ENCODE results near the gene KRTAP5-3. TPM values are rescaled to one million over a fixed set of nuclear protein-coding genes. Genes with fewer than 3 reads are reported as not detected.
A peak's percentile ranks its signal among the peaks of the same experiment; 100 is the strongest.

KRTAP5-3 gene
- total and polyA plus RNA-seq, 9 of the 15 experiments (the other 6 are each of a cell fraction or from before 2014, with no cell fraction given) = not detected

DNA sequence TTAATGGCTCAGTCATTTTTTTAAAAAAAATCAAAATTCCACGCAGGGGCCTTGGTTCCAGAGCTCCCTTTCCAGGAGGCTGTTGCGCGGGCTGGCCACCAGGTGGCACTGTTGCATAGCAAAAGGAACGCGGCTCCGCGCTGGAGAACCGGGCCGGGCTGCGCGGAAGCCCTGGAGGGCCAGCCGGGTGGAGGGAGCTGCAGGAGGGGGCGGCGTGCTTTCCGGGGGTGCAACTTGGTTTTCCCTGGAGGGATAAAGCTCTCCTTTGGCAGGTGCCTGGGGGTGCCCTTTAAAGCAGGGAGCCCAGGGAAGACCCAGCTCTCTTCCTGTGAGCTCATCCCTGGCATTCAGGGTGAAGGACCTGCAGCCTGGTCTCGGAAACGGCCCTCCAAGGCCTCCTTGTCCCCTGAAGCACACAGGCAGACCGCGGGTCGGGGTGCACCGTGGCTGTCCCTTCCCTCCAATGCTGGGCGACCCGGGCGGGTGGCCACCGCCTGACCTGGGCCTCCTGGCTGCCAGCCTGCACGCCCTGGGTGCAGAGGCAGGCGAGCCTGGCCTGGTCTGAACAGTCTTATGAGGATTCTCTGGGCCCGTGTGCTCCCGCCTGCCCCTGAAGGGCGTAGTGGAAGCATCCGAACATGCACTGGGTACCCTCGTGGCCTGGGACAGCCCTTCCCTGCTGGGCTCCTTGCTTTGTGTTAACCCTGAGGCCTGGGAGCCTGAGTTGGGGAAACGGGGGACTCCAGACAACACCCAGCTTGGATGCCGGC, 44.7 kb upstream of the KRTAP5-3 start:
- no peak overlapping the region for H3K4me3 ChIP-seq
- no peak overlapping the region for H3K9ac ChIP-seq (ENCODE audit: insufficient read depth in 1 of 2, low read depth in 2 of 2, low read length in 2 of 2)
- H3K79me2 ChIP-seq (ENCODE audit: control insufficient read depth, insufficient read depth, low read length) = no peaks in the 10 kb centered on the region
- H3K4me2 ChIP-seq (ENCODE audit: insufficient read depth, low read length) = no peak overlapping the region
- H3K9me1 ChIP-seq (ENCODE audit: control insufficient read depth, insufficient read depth, low read length) = no peaks in the 10 kb centered on the region
- in situ Hi-C loops (cut with MboI) (no loop called here), intact Hi-C loops (cut with micrococcal nuclease) (loop anchor here (1.0 to 5.0 kb wide), 3 partner anchors 39 to 229 kb away; no protein-coding TSS in a partner anchor)
- POLR2A ChIA-PET = interaction anchor here (0.6 to 1.3 kb wide), 5 partner anchors 32 to 181 kb away, joined by 3 to 5 read pairs (median 3); partner anchors contain the start of gene SYT8
- 1% methylated on average over 34 of the region's 34 CpGs for WGBS (ENCODE audit: insufficient coverage, low coverage, missing lambda C conversion rate)
- ATAC-seq = peak; percentile 96
- no peak overlapping the region for H2AFZ ChIP-seq (ENCODE audit: low read depth, low read length)
- no TSS peak for BruUV-seq (replicated peaks)
- H3K27ac ChIP-seq (ENCODE audit: extremely low read depth, low read depth, low read length) = no peak overlapping the region
- CTCF ChIA-PET (ENCODE audit: low intra/inter-chr PET ratio) = interaction anchor here (0.6 to 2.0 kb wide), 9 partner anchors 13 to 499 kb away, joined by 3 to 15 read pairs (median 4); no protein-coding TSS in a partner anchor
- DNase-seq (ENCODE audit: extremely low read depth in 1 of 4, low spot score in 3 of 4) = peak; percentile 72 to 91 (median 88)
- peaks cover 34 to 89% of the 10 kb centered on the region in 2 experiments for H3K27me3 ChIP-seq (ENCODE audit: control insufficient read depth in 2 of 2, insufficient read depth in 2 of 2, low read length in 2 of 2)
- no peaks in the 10 kb centered on the region for H3K36me3 ChIP-seq (ENCODE audit: control insufficient read depth, insufficient read depth, low read length)
- no peaks in the 10 kb centered on the region for H3K9me3 ChIP-seq (replicated peaks; ENCODE audit: control insufficient read depth, insufficient read depth, low read depth, low read length)
- peaks cover 17% of the 10 kb centered on the region for H4K20me1 ChIP-seq (replicated peaks; ENCODE audit: control insufficient read depth, insufficient read depth, low read length)
- H3K4me1 ChIP-seq (replicated peaks in 1 of 2; ENCODE audit: control insufficient read depth in 2 of 2, insufficient read depth in 2 of 2, low read length in 2 of 2) = peaks cover 0 to 15% of the 10 kb centered on the region in 2 experiments; a peak in 2 of 5 replicates
- FAIRE-seq = peak; percentile 67
- TF ChIP-seq, protein P1, sequence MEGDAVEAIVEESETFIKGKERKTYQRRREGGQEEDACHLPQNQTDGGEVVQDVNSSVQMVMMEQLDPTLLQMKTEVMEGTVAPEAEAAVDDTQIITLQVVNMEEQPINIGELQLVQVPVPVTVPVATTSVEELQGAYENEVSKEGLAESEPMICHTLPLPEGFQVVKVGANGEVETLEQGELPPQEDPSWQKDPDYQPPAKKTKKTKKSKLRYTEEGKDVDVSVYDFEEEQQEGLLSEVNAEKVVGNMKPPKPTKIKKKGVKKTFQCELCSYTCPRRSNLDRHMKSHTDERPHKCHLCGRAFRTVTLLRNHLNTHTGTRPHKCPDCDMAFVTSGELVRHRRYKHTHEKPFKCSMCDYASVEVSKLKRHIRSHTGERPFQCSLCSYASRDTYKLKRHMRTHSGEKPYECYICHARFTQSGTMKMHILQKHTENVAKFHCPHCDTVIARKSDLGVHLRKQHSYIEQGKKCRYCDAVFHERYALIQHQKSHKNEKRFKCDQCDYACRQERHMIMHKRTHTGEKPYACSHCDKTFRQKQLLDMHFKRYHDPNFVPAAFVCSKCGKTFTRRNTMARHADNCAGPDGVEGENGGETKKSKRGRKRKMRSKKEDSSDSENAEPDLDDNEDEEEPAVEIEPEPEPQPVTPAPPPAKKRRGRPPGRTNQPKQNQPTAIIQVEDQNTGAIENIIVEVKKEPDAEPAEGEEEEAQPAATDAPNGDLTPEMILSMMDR (IDR thresholded peaks at IDR 0.05 in 2 of 3, conservative IDR thresholded peaks at IDR 0.05 in 1 of 3; ENCODE audit: insufficient read depth in 2 of 3, low read depth in 1 of 3, low read length in 3 of 3) = peak; percentile 85 to 91 (median 90)
- TF ChIP-seq SMC3 (conservative IDR thresholded peaks at IDR 0.05; ENCODE audit: insufficient read depth, low read depth, low read length) (peak; percentile 90), KDM2B (CRISPR knock-in tag; IDR thresholded peaks at IDR 0.05) (0 out of 2 replicates have a peak, but pooled peaks have one; percentile 51), CREM (IDR thresholded peaks at IDR 0.05; ENCODE audit: low read depth) (peak; percentile 18; the same call in 1 of the 2 replicates), KLF10 (CRISPR knock-in tag; IDR thresholded peaks at IDR 0.05) (no peak), RB1 (IDR thresholded peaks at IDR 0.05; ENCODE audit: low read depth) (peak; percentile 56), ZNF282 (CRISPR knock-in tag; IDR thresholded peaks at IDR 0.05) (no peak), JUN (IDR thresholded peaks at IDR 0.05; ENCODE audit: borderline replicate concordance, low read depth, low read length) (no peak), JUN (CRISPR knock-in tag; IDR thresholded peaks at IDR 0.05; ENCODE audit: borderline replicate concordance) (no peak), UBTF (IDR thresholded peaks at IDR 0.05; ENCODE audit: borderline replicate concordance in 1 of 2, low read depth in 2 of 2, low read length in 2 of 2) (peak; percentile 46 to 78; a peak in 3 of 4 replicates), RAD21 (CRISPR knock-in tag; conservative IDR thresholded peaks at IDR 0.05 in 1 of 2, IDR thresholded peaks at IDR 0.05 in 1 of 2) (peak; percentile 84 to 91), PRMT5 (CRISPR knock-in tag; IDR thresholded peaks at IDR 0.05) (no peak), GABPB1 (CRISPR knock-in tag; IDR thresholded peaks at IDR 0.05) (0 out of 2 replicates have a peak, but pooled peaks have one; percentile 27)
- TF ChIP-seq, protein P2, sequence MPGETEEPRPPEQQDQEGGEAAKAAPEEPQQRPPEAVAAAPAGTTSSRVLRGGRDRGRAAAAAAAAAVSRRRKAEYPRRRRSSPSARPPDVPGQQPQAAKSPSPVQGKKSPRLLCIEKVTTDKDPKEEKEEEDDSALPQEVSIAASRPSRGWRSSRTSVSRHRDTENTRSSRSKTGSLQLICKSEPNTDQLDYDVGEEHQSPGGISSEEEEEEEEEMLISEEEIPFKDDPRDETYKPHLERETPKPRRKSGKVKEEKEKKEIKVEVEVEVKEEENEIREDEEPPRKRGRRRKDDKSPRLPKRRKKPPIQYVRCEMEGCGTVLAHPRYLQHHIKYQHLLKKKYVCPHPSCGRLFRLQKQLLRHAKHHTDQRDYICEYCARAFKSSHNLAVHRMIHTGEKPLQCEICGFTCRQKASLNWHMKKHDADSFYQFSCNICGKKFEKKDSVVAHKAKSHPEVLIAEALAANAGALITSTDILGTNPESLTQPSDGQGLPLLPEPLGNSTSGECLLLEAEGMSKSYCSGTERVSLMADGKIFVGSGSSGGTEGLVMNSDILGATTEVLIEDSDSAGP (CRISPR knock-in tag; IDR thresholded peaks at IDR 0.05) = no peak

Measured in K562 (cell line).